ENCODE data around the gene GMPR. TPM values are rescaled to one million over a fixed set of nuclear protein-coding genes. Genes with fewer than 3 reads are reported as not detected.

Gene GMPR
- total and polyA plus RNA-seq, 2 experiments from 2014 or later = 9.4 to 29.6 TPM

- no peaks in the 10 kb centered on the region for H3K4me1 ChIP-seq (ENCODE audit: low read depth)
- H3K4me3 ChIP-seq = no peak overlapping the region
- H3K27me3 ChIP-seq = no peaks in the 10 kb centered on the region
- DNase-seq (ENCODE audit: low read depth in 1 of 2, low spot score in 1 of 2) = no peak
- H3K9me3 ChIP-seq (ENCODE audit: low read depth) = no peaks in the 10 kb centered on the region
- H3K27ac ChIP-seq = no peak overlapping the region
- no peaks in the 10 kb centered on the region for H3K36me3 ChIP-seq
- TF ChIP-seq, protein P1, sequence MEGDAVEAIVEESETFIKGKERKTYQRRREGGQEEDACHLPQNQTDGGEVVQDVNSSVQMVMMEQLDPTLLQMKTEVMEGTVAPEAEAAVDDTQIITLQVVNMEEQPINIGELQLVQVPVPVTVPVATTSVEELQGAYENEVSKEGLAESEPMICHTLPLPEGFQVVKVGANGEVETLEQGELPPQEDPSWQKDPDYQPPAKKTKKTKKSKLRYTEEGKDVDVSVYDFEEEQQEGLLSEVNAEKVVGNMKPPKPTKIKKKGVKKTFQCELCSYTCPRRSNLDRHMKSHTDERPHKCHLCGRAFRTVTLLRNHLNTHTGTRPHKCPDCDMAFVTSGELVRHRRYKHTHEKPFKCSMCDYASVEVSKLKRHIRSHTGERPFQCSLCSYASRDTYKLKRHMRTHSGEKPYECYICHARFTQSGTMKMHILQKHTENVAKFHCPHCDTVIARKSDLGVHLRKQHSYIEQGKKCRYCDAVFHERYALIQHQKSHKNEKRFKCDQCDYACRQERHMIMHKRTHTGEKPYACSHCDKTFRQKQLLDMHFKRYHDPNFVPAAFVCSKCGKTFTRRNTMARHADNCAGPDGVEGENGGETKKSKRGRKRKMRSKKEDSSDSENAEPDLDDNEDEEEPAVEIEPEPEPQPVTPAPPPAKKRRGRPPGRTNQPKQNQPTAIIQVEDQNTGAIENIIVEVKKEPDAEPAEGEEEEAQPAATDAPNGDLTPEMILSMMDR (IDR thresholded peaks at IDR 0.05; ENCODE audit: low read depth, low read length) = no peak
Measured at GRCh38 chr6:16292942-16293341, 54.6 kb downstream of the GMPR start.

DNA sequence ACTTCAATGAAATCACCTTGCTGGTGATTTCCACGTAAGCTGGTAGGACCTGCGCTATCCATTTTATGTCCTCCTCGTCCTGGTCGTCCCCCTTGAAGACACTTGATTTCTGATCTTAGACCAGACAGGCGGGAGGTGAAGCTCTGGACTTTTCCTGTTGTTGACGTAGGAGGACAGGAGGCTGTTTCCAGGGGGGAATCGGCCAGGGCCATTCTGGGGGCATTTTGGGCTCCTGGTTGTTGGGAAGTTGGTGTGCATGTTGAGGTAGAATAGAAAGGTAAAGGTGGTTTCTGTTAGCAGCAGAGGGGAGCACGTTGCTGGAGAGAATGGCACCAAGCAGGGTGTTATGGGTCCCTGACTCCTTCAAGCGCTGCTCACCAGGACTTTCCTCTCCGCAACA, 56.0 kb downstream of the GMPR start:
- TF ChIP-seq, protein P1 (IDR thresholded peaks at IDR 0.05; ENCODE audit: low read depth, low read length) = no peak
- no peak overlapping the region for H3K27ac ChIP-seq
- DNase-seq (ENCODE audit: low read depth in 1 of 2, low spot score in 1 of 2) = no peak

DNA sequence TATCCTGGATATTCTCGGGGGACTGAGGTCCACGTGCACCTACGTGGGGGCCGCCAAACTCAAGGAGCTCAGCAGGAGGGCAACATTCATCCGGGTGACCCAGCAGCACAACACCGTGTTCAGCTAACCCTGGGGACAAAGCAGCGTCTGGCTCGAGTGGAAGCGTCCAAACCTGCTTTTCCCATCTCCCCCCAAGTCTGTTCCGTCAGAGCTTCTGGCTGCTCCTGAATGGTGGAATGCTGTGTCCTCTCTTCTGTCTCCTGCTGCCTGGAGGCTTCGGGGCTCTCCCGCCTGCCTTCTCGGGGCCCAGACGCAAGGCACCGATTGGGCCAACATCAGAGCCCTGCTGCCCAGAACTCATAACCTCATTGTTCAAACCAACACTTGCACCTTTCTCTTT, 56.7 kb downstream of the GMPR start:
- TF ChIP-seq, protein P1 (IDR thresholded peaks at IDR 0.05; ENCODE audit: low read depth, low read length) = no peak
- no peaks in the 10 kb centered on the region for H3K9me3 ChIP-seq (ENCODE audit: low read depth)
- H3K36me3 ChIP-seq = no peaks in the 10 kb centered on the region
- DNase-seq (ENCODE audit: low read depth in 1 of 2, low spot score in 1 of 2) = no peak
- H3K4me1 ChIP-seq (ENCODE audit: low read depth) = no peaks in the 10 kb centered on the region
- H3K27ac ChIP-seq = no peak overlapping the region
- H3K27me3 ChIP-seq = no peaks in the 10 kb centered on the region
- H3K4me3 ChIP-seq = no peak overlapping the region

More for the DNA sequence above, 56.0 kb downstream of the GMPR start:
- Histone ChIP-seq H3K4me1 (ENCODE audit: low read depth) (no peaks in the 10 kb centered on the region), H3K4me3 (no peak overlapping the region), H3K36me3 (no peaks in the 10 kb centered on the region), H3K27me3 (no peaks in the 10 kb centered on the region), H3K9me3 (ENCODE audit: low read depth) (no peaks in the 10 kb centered on the region)

GRCh38 chr6:16295471-16295870, 57.1 kb downstream of the GMPR start:
- H3K27me3 ChIP-seq = no peaks in the 10 kb centered on the region
- H3K27ac ChIP-seq = no peak overlapping the region
- H3K4me3 ChIP-seq = no peak overlapping the region
- H3K36me3 ChIP-seq = no peaks in the 10 kb centered on the region
- H3K4me1 ChIP-seq (ENCODE audit: low read depth) = no peaks in the 10 kb centered on the region
- TF ChIP-seq, protein P1 (IDR thresholded peaks at IDR 0.05; ENCODE audit: low read depth, low read length) = no peak
- no peak for DNase-seq (ENCODE audit: low read depth in 1 of 2, low spot score in 1 of 2)
- no peaks in the 10 kb centered on the region for H3K9me3 ChIP-seq (ENCODE audit: low read depth)

DNA sequence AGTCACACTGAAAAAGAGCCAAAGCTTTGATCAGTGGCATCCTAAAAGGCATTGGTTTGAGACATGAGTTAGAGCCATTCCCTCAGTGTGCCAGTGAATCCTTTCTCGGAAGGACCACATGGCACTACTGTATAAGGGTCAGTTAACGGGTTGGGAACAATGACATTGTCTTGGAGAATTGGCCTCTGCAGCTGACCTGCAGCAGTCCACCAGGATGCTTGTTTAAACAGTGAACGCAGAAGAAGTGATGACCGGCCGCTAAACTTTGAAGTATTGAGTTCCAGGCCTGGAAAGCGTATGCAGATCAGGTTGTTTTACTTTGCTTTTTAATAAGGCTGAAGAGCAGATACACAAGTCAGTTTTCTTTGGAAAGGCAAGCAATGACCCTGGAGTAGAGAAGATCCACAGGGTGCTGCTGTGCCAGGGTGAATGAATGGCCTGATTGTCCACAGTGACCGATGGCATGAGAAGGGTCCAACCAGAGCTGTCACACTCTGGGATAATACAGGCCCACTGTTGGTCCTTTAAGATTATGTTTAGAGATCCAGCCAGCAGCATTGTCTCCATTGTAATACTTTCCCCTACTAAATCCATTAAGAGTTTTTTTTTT, 57.8 kb downstream of the GMPR start:
- no peak overlapping the region for H3K4me3 ChIP-seq
- no peak for DNase-seq (ENCODE audit: low read depth in 1 of 2, low spot score in 1 of 2)
- no peaks in the 10 kb centered on the region for H3K36me3 ChIP-seq
- no peaks in the 10 kb centered on the region for H3K27me3 ChIP-seq
- TF ChIP-seq, protein P1 (IDR thresholded peaks at IDR 0.05; ENCODE audit: low read depth, low read length) = no peak
- H3K9me3 ChIP-seq (ENCODE audit: low read depth) = no peaks in the 10 kb centered on the region
- H3K4me1 ChIP-seq (ENCODE audit: low read depth) = no peaks in the 10 kb centered on the region
- no peak overlapping the region for H3K27ac ChIP-seq
